OCI-LY3 (cell line): ENCODE measurements around the gene SART1.
A peak's percentile ranks its signal among the peaks of the same experiment; 100 is the strongest.

Source experiments
- H2AFZ ChIP-seq: fragments of 200-600, 300-600 bp; shearing (Covaris generic); 2 replicates; pipeline ENCODE4 v1.6.0; 2014; ENCODE audit warnings: antibody characterized with exemption, low read depth, low read length
- H3K27ac ChIP-seq: fragments of 200-600, 300-600 bp; sonication (generic); 2 replicates; pipeline ENCODE4 v1.5.1; 2014; ENCODE audit warnings: mild to moderate bottlenecking, low read length, moderate library complexity, mixed read lengths
- H3K27me3 ChIP-seq: fragments of 200-600, 300-600 bp; sonication (generic); 2 replicates; pipeline ENCODE4 v1.6.1; 2014; ENCODE audit warnings: low read depth, low read length, mixed read lengths
- H3K36me3 ChIP-seq: fragments of 200-600, 300-600 bp; sonication (generic); replicated peaks from 2 replicates; pipeline ENCODE3; 2014; ENCODE audit warnings: low read depth, low read length, mixed read lengths
- H3K4me1 ChIP-seq: fragments of 300-600, 200-600 bp; sonication (generic); 2 replicates; pipeline ENCODE4 v1.6.1; 2014; ENCODE audit warnings: low read length, mixed read lengths
- H3K4me2 ChIP-seq: fragments of 200-600, 300-600 bp; sonication (generic); 2 replicates; pipeline ENCODE4 v1.6.1; 2014; ENCODE audit warnings: low read length, mixed read lengths
- H3K4me3 ChIP-seq: fragments of 300-600, 200-600 bp; sonication (generic); 2 replicates; pipeline ENCODE4 v1.5.1; 2014; ENCODE audit warnings: antibody characterized with exemption, mild to moderate bottlenecking, low read length, moderate library complexity
- H3K79me2 ChIP-seq: fragments of 300-600, 200-600 bp; shearing (Covaris generic); 2 replicates; pipeline ENCODE4 v1.6.1; 2014; ENCODE audit warnings: mild to moderate bottlenecking, low read length, mixed read lengths
- H3K9ac ChIP-seq: fragments of 300-600, 200-600 bp; shearing (Covaris generic); 2 replicates; pipeline ENCODE4 v1.6.0; 2014; ENCODE audit warnings: mild to moderate bottlenecking, low read length, moderate library complexity
- H3K9me3 ChIP-seq: fragments of 200-600, 300-600 bp; shearing (Covaris generic); 2 replicates; pipeline ENCODE4 v1.6.1; 2014; ENCODE audit warnings: low read length, mixed read lengths; ENCODE audit not compliant: insufficient read depth
- H4K20me1 ChIP-seq: fragments of 200-600, 300-600 bp; sonication (generic); 2 replicates; pipeline ENCODE4 v1.6.1; 2016; ENCODE audit warnings: low read length, mixed read lengths; ENCODE audit not compliant: insufficient read depth
- EZH2phosphoT487 ChIP-seq: fragments of 200-600 bp; shearing (Covaris generic); IDR thresholded peaks from 2 replicates; pipeline ENCODE4 v1.6.1; 2018; ENCODE audit warnings: antibody characterized with exemption, mixed run types, low read depth
- TF ChIP-seq, protein P1 (sequence below): fragments of 200-600, 300-600 bp; sonication (generic); IDR thresholded peaks from 2 replicates; pipeline ENCODE4 v1.5.1; 2014; ENCODE audit warnings: antibody characterized with exemption, low read length, low read depth

The SART1 gene

DNA sequence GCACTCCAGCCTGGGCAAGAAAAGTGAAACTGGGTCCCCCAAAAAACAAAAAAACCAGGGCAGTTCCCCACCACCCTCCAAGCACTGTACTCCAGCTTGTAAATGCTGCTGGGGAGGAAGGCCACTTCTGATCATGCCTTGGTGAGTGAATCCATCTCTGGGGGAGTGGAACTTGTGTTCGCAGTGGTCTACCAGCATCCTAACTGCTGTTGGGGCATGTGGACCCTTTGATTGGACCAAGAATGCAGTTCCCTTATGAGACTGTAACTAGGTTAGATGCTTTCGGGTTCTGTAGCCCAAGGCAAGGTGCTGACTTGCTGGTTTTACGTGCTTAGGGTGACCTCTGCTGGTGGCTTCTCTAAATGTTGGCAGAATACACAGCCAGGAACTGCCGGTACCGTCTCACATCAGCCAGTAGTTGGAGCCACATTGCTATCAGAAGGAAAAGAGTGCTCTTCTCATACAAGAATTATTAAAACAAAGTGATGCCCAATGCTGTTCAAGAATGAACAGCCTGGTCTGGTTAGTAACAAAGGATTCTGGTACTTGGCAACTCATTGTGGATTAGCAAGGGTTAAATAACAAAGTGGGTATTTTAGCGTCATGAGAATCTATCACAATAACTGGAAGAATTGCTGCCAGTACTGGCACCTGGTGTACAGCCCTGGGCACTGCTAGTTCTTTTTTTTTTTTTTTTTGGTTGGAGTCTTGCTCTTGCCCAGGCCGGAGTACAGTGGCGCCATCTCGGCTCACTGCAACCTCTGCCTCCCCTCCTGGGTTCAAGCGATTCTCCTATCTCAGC, 27.5 kb downstream of the SART1 start:
- H2AFZ ChIP-seq: no peak overlapping the region
- peaks cover 11% of the 10 kb centered on the region for H3K36me3 ChIP-seq

DNA sequence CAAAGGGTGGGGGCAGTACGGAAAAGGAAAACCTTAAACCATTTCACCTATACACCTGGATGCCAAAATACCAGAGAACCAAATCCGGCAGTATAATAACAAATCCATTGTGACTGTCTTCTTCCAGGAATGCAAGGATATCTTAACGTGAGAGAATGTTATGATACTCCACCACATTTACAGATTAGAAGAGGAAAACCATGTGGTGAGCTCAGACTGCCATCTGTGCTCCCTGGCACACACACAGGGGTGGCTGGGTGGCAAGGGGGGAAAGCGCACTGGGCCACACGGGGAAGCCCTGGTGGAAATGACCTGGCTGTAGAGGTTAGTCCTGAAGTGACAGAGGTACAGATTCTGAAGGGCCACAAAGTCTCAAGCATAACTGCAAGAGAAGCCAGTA, 30.5 kb downstream of the SART1 start:
- Histone ChIP-seq H3K79me2 (no peaks in the 10 kb centered on the region), H4K20me1 (no peaks in the 10 kb centered on the region), H3K36me3 (peaks cover 18% of the 10 kb centered on the region), H3K4me2 (no peak overlapping the region), H3K4me3 (no peak overlapping the region), H2AFZ (no peak overlapping the region), H3K27ac (no peak overlapping the region), H3K27me3 (no peaks in the 10 kb centered on the region), H3K9ac (no peak overlapping the region), H3K4me1 (no peaks in the 10 kb centered on the region), H3K9me3 (no peaks in the 10 kb centered on the region)
- no peak for TF ChIP-seq EZH2phosphoT487
- TF ChIP-seq, protein P1, sequence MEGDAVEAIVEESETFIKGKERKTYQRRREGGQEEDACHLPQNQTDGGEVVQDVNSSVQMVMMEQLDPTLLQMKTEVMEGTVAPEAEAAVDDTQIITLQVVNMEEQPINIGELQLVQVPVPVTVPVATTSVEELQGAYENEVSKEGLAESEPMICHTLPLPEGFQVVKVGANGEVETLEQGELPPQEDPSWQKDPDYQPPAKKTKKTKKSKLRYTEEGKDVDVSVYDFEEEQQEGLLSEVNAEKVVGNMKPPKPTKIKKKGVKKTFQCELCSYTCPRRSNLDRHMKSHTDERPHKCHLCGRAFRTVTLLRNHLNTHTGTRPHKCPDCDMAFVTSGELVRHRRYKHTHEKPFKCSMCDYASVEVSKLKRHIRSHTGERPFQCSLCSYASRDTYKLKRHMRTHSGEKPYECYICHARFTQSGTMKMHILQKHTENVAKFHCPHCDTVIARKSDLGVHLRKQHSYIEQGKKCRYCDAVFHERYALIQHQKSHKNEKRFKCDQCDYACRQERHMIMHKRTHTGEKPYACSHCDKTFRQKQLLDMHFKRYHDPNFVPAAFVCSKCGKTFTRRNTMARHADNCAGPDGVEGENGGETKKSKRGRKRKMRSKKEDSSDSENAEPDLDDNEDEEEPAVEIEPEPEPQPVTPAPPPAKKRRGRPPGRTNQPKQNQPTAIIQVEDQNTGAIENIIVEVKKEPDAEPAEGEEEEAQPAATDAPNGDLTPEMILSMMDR: no peak

More for the DNA sequence above, 27.5 kb downstream of the SART1 start:
- H3K79me2 ChIP-seq: no peaks in the 10 kb centered on the region
- no peak overlapping the region for H3K4me3 ChIP-seq
- no peaks in the 10 kb centered on the region for H3K9me3 ChIP-seq
- H3K9ac ChIP-seq: no peak overlapping the region
- no peaks in the 10 kb centered on the region for H4K20me1 ChIP-seq
- TF ChIP-seq, protein P1: peak; percentile 100
- no peak for TF ChIP-seq EZH2phosphoT487
- H3K4me2 ChIP-seq: no peak overlapping the region
- no peaks in the 10 kb centered on the region for H3K27me3 ChIP-seq
- H3K27ac ChIP-seq: no peak overlapping the region
- H3K4me1 ChIP-seq: no peaks in the 10 kb centered on the region

DNA sequence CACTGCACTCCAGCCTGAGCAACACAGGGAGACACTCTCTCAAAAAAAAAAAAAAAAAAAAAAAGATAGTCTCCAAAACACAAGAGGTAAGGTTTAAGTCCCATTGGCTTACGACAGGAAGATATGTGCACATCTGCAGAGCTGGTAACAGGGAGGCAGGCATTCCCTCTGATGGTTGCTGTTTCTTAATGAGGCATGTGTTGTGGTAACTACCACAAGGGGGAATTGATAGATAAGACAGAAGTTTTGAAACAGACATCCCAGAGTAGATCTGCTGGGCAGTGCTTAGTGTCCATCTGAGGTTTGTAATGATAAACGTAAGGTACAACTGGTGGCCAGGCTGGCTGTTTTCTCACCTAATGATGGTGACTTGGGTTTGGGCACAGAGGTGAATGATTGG, 35.8 kb downstream of the SART1 start:
- H3K4me3 ChIP-seq: no peak overlapping the region
- H3K27ac ChIP-seq: no peak overlapping the region
- H3K27me3 ChIP-seq: no peaks in the 10 kb centered on the region
- H2AFZ ChIP-seq: no peak overlapping the region
- H3K36me3 ChIP-seq: peaks cover 40% of the 10 kb centered on the region
- H3K79me2 ChIP-seq: peaks cover 27% of the 10 kb centered on the region
- H3K4me1 ChIP-seq: peaks cover 3% of the 10 kb centered on the region; the same call in 1 of the 2 replicates
- TF ChIP-seq, protein P1: no peak
- no peak for TF ChIP-seq EZH2phosphoT487
- H3K4me2 ChIP-seq: no peak overlapping the region
- no peak overlapping the region for H3K9ac ChIP-seq
- no peaks in the 10 kb centered on the region for H3K9me3 ChIP-seq
- no peaks in the 10 kb centered on the region for H4K20me1 ChIP-seq

DNA sequence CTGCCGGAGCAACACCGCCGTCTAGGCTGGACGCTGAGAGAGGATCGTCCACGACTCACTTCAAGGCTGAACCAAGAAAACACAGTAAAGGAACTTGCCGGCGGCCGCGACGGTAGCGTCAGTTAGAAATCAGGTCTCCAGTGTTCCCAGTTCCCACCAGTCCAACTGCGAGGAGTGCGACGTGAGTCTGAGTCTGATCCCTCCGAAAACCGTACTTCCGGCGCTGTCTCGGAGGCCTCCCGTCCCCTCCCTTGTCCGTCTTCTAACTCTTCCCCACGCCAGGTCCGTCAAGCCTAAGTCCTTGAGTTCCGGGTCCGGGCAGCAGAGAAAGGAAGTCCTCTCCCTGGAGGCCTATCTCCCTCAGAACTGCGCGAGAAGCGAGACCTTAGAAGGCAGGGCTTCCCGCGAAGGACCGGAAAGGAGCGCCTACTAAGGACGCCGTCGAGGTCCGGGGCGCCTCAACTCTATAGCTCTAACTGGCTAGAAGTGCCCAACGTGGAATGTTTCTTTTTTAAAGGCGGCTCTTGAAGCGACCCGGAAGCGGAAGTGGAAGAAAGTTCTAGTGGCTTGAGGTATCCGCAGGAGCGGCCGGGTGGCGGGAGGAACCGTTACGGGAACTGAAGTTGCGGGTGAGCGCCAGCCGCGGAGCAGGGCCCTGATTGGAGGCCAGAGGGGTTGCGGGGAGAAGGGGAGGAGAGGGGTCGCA, 40.6 kb downstream of the SART1 start, which contains the start of the genes BANF1 and EIF1AD:
Gene BANF1 (plus strand): TSS at position 562 of the 706 bp plus-strand sequence. CDS start 748 bp downstream, outside the sequence.
Gene EIF1AD (minus strand): TSS at position 216 of the 706 bp plus-strand sequence. CDS start 1,768 bp downstream, outside the sequence.
- Histone ChIP-seq H3K27ac (peak within 1 kb of the TSS; percentile 86), H3K4me2 (peak within 1 kb of the TSS; percentile 84), H3K36me3 (peaks cover 52% of the 10 kb centered on the region), H2AFZ (peak within 1 kb of the TSS; percentile 71), H4K20me1 (no peaks in the 10 kb centered on the region), H3K27me3 (no peaks in the 10 kb centered on the region), H3K4me1 (peaks cover 9% of the 10 kb centered on the region), H3K4me3 (peak within 1 kb of the TSS; percentile 92), H3K9me3 (no peaks in the 10 kb centered on the region), H3K79me2 (peaks cover 47% of the 10 kb centered on the region), H3K9ac (peak within 1 kb of the TSS; percentile 89)
- no peak for TF ChIP-seq EZH2phosphoT487
- TF ChIP-seq, protein P1: no peak
